Endothelial cell of umbilical vein (primary cell): ENCODE measurements around the gene FGD3.

Experiments
- CTCF ChIP-seq, 2 donors: IDR thresholded peaks; 1 replicate in 1 of 2; 2 replicates in 1 of 2; pipeline ENCODE4 v1.5.1; 2011; ENCODE audit warnings: low read length in 2 of 2, mild to moderate bottlenecking in 2 of 2, moderate library complexity in 2 of 2, control low read depth in 1 of 2, inconsistent platforms in 1 of 2, low read depth in 1 of 2; ENCODE audit not compliant: insufficient read depth in 1 of 2; ENCODE audit errors: extremely low read depth in 1 of 2
- EZH2 ChIP-seq: IDR thresholded peaks from 2 replicates; pipeline ENCODE4 v1.6.1; 2012; ENCODE audit warnings: borderline replicate concordance, low read depth, mild to moderate bottlenecking, moderate library complexity, low read length, inconsistent platforms; ENCODE audit not compliant: severe bottlenecking
- MAX ChIP-seq: IDR thresholded peaks from 2 replicates; pipeline ENCODE4 v1.6.1; 2011; ENCODE audit not compliant: insufficient read depth, insufficient read length
- POLR2A ChIP-seq: IDR thresholded peaks from 2 replicates; pipeline ENCODE4 v1.6.1; 2012; ENCODE audit warnings: low read depth, mild to moderate bottlenecking, control low read depth, low read length
- POLR2AphosphoS5 ChIP-seq: IDR thresholded peaks from 2 replicates; pipeline ENCODE4 v1.6.1; 2012; ENCODE audit warnings: low read depth, mild to moderate bottlenecking, control low read depth, low read length, moderate library complexity; ENCODE audit not compliant: insufficient read depth

GRCh38 chr9:93026640-93027039, 79.3 kb downstream of the FGD3 start:
- no peak for TF ChIP-seq POLR2AphosphoS5
- no peak for TF ChIP-seq CTCF (IDR thresholded peaks at IDR 0.05; ENCODE audit: extremely low read depth in 1 of 2, insufficient read depth in 1 of 2, low read depth in 1 of 2, low read length in 2 of 2)
- TF ChIP-seq EZH2: no peak
- no peak for TF ChIP-seq POLR2A
- TF ChIP-seq MAX: no peak
